ENCODE results near the gene MLIP.
"Not testable (repeated sequence)": the region's sequence is repeated elsewhere in the genome, so short reads cannot be mapped to it uniquely, and the experiment has no call there.

MLIP gene

GRCh38 chr6:54204921-54205591 lies 93.8 kb downstream of the MLIP start:
- no peak for TF ChIP-seq CTCF (IDR thresholded peaks at IDR 0.05; ENCODE audit: low read length, missing control alignments)
- peak; percentile 8 for DNase-seq (ENCODE audit: low read depth)
- no peak overlapping the region for H3K4me3 ChIP-seq (replicated peaks; ENCODE audit: low read depth, low read length)

GRCh38 chr6:54206510-54206909 lies 95.3 kb downstream of the MLIP start:
- H3K4me3 ChIP-seq (replicated peaks; ENCODE audit: low read depth, low read length) = no peak overlapping the region
- no peak for DNase-seq (ENCODE audit: low read depth)
- no peak for TF ChIP-seq CTCF (IDR thresholded peaks at IDR 0.05; ENCODE audit: low read length, missing control alignments)

- H3K4me3 ChIP-seq (replicated peaks; ENCODE audit: low read depth, low read length); DNase-seq (ENCODE audit: low read depth): not testable (repeated sequence)
These were observed 98.7 kb downstream of the MLIP start for GRCh38 chr6:54209983-54210382.

GRCh38 chr6:54214286-54214685 lies 103.0 kb downstream of the MLIP start:
- no peak for TF ChIP-seq CTCF (IDR thresholded peaks at IDR 0.05; ENCODE audit: low read length, missing control alignments)
- H3K4me3 ChIP-seq (replicated peaks; ENCODE audit: low read depth, low read length) = no peak overlapping the region
- no peak for DNase-seq (ENCODE audit: low read depth)

- no peak overlapping the region for H3K4me3 ChIP-seq (replicated peaks; ENCODE audit: low read depth, low read length)
- DNase-seq (ENCODE audit: low read depth) = no peak
- no peak for TF ChIP-seq CTCF (IDR thresholded peaks at IDR 0.05; ENCODE audit: low read length, missing control alignments)
These were observed 105.1 kb downstream of the MLIP start for GRCh38 chr6:54216336-54216735.

- no peak for DNase-seq (ENCODE audit: low read depth)
- no peak for TF ChIP-seq CTCF (IDR thresholded peaks at IDR 0.05; ENCODE audit: low read length, missing control alignments)
- H3K4me3 ChIP-seq (replicated peaks; ENCODE audit: low read depth, low read length) = no peak overlapping the region
These were observed 105.8 kb downstream of the MLIP start for GRCh38 chr6:54217018-54217417.

- H3K4me3 ChIP-seq (replicated peaks; ENCODE audit: low read depth, low read length) = no peak overlapping the region
- no peak for TF ChIP-seq CTCF (IDR thresholded peaks at IDR 0.05; ENCODE audit: low read length, missing control alignments)
- no peak for DNase-seq (ENCODE audit: low read depth)
These were observed 111.0 kb downstream of the MLIP start for GRCh38 chr6:54222217-54222616.
